ENCODE data around the gene SPAG9.

Gene SPAG9

GRCh38 chr17:50913120-50913519 is 207.5 kb downstream of the SPAG9 start:
- TF ChIP-seq ZFX (IDR thresholded peaks at IDR 0.05; ENCODE audit: borderline replicate concordance) (no peak), CTCF (IDR thresholded peaks at IDR 0.05) (no peak)
- peak overlapping the region; percentile 94 for H3K27ac ChIP-seq
